SK-N-SH (cell line): ENCODE results near the gene PDIA6. TPM values are rescaled to one million over a fixed set of nuclear protein-coding genes. Genes with fewer than 3 reads are reported as not detected.
A peak's percentile ranks its signal among the peaks of the same experiment; 100 is the strongest.

Experiments
- CTCF ChIA-PET: fragments of 300-600, 350-600 bp; formaldehyde crosslinking; extraction: SDS; loops from one replicate; lab custom pipeline; 2021; lab: Yijun Ruan, JAX
- POLR2A ChIA-PET: fragments of 350-600 bp; sonication (Branson Sonifier 250); formaldehyde crosslinking; extraction: SDS; loops from one replicate; lab custom pipeline; 2020; ENCODE audit warnings: antibody characterized with exemption, inconsistent platforms; lab: Yijun Ruan, JAX
- DNase-seq: peaks from one replicate; pipeline ENCODE4 v3.0.0; 2012
- H2AFZ ChIP-seq: fragments of 200-600 bp; sonication (generic); 2 replicates; pipeline ENCODE4 v1.8.1; 2016; ENCODE audit warnings: antibody characterized with exemption, mild to moderate bottlenecking, low read depth
- H3F3A ChIP-seq: fragments of 200-600 bp; sonication (generic); replicated peaks from 2 replicates; pipeline ENCODE3; 2016; ENCODE audit warnings: antibody characterized with exemption, mild to moderate bottlenecking; ENCODE audit not compliant: insufficient read depth
- H3K27ac ChIP-seq, 2 experiments: fragments of 200-500 bp in 1 of 2; fragments of 200-600 bp in 1 of 2; sonication (Bioruptor generic) in 1 of 2; sonication (generic), shearing (Covaris generic) in 1 of 2; 2 replicates each; pipeline versions ENCODE4 v1.5.1 to v1.6.1; 2014 to 2016; ENCODE audit warnings: low read depth in 2 of 2, inconsistent platforms in 1 of 2, low read length in 1 of 2, mild to moderate bottlenecking in 1 of 2, mixed read lengths in 1 of 2
- H3K27me3 ChIP-seq: fragments of 200-600 bp; sonication (generic), shearing (Covaris generic); 2 replicates; pipeline ENCODE4 v1.6.1; 2016; ENCODE audit warnings: mixed run types; ENCODE audit not compliant: insufficient read depth
- H3K36me3 ChIP-seq, 2 experiments: fragments of 200-500 bp in 1 of 2; fragments of 200-600 bp in 1 of 2; sonication (Bioruptor generic) in 1 of 2; sonication (generic) in 1 of 2; replicated peaks in 1 of 2; 2 replicates each; pipeline versions ENCODE3 to v1.5.1; 2014 to 2016; ENCODE audit warnings: low read length in 1 of 2, mild to moderate bottlenecking in 1 of 2; ENCODE audit not compliant: insufficient read depth in 2 of 2, control insufficient read depth in 1 of 2
- H3K4me1 ChIP-seq, 2 experiments: fragments of 200-500 bp in 1 of 2; fragments of 200-600 bp in 1 of 2; sonication (Bioruptor generic) in 1 of 2; sonication (generic), shearing (Covaris generic) in 1 of 2; 2 replicates each; pipeline versions ENCODE4 v1.5.1 to v1.6.1; 2014 to 2016; ENCODE audit warnings: low read depth in 1 of 2, low read length in 1 of 2, mixed run types in 1 of 2; ENCODE audit not compliant: insufficient read depth in 2 of 2, control insufficient read depth in 1 of 2
- H3K4me2 ChIP-seq: fragments of 200-600 bp; sonication (generic), shearing (Covaris generic); 2 replicates; pipeline ENCODE4 v1.6.1; 2017; ENCODE audit warnings: mixed run types
- H3K4me3 ChIP-seq, 2 experiments: fragments of 200-500 bp in 1 of 2; fragments of 200-600 bp in 1 of 2; sonication (Bioruptor generic) in 1 of 2; sonication (generic), shearing (Covaris generic) in 1 of 2; 2 replicates each; pipeline versions ENCODE4 v1.5.1 to v1.8.1; 2014 to 2016; ENCODE audit warnings: low read depth in 2 of 2, inconsistent platforms in 1 of 2, low read length in 1 of 2, mild to moderate bottlenecking in 1 of 2, mixed read lengths in 1 of 2, moderate library complexity in 1 of 2
- H3K79me2 ChIP-seq: fragments of 200-600 bp; sonication (generic); 2 replicates; pipeline ENCODE4 v1.8.1; 2017; ENCODE audit warnings: mild to moderate bottlenecking; ENCODE audit not compliant: insufficient read depth
- H3K9ac ChIP-seq: fragments of 200-600 bp; sonication (generic); 2 replicates; pipeline ENCODE4 v1.6.1; 2017; ENCODE audit warnings: mixed run types
- H3K9me2 ChIP-seq: fragments of 200-600 bp; sonication (generic); 2 replicates; pipeline ENCODE4 v1.6.1; 2017; ENCODE audit warnings: mixed run types
- H3K9me3 ChIP-seq: fragments of 200-600 bp; sonication (generic); 2 replicates; pipeline ENCODE4 v1.6.1; 2017; ENCODE audit warnings: mixed run types, mild to moderate bottlenecking, moderate library complexity
- H4K20me1 ChIP-seq: fragments of 200-600 bp; sonication (generic); 2 replicates; pipeline ENCODE4 v1.6.1; 2017; ENCODE audit warnings: mild to moderate bottlenecking, mixed run types; ENCODE audit not compliant: insufficient read depth
- GABPA ChIP-seq: IDR thresholded peaks from 2 replicates; pipeline ENCODE4 v1.4.0; 2012; ENCODE audit warnings: low read depth, mild to moderate bottlenecking
- IRF3 ChIP-seq: fragments of 150-350 bp; IDR thresholded peaks from 2 replicates; pipeline ENCODE4 v1.6.1; 2016; ENCODE audit warnings: mild to moderate bottlenecking, low read depth, low read length
- MXI1 ChIP-seq: IDR thresholded peaks from 2 replicates; pipeline ENCODE4 v1.6.1; 2012; ENCODE audit warnings: mild to moderate bottlenecking, low read depth, low read length, improper control_type of control experiment
- NRF1 ChIP-seq: IDR thresholded peaks from 2 replicates; pipeline ENCODE4 v1.6.1; 2012; ENCODE audit warnings: low read depth, mild to moderate bottlenecking, low read length
- RAD21 ChIP-seq: IDR thresholded peaks from 2 replicates; pipeline ENCODE4 v1.6.1; 2012; ENCODE audit warnings: mild to moderate bottlenecking, low read length
- RFX5 ChIP-seq: IDR thresholded peaks from 2 replicates; pipeline ENCODE4 v1.6.1; 2012; ENCODE audit warnings: mild to moderate bottlenecking, improper control_type of control experiment, low read length
- RXRA ChIP-seq: IDR thresholded peaks from 2 replicates; pipeline ENCODE4 v1.4.0; 2012; ENCODE audit warnings: low read depth, mild to moderate bottlenecking, borderline replicate concordance
- SMC3 ChIP-seq: IDR thresholded peaks from 2 replicates; pipeline ENCODE4 v1.6.1; 2012; ENCODE audit warnings: low read depth, low read length, improper control_type of control experiment
- TEAD4 ChIP-seq: IDR thresholded peaks from 2 replicates; pipeline ENCODE4 v1.4.0; 2012; ENCODE audit warnings: mild to moderate bottlenecking, borderline replicate concordance; ENCODE audit not compliant: insufficient read depth
- YY1 ChIP-seq: IDR thresholded peaks from 2 replicates; pipeline ENCODE4 v1.4.0; 2012; ENCODE audit warnings: low read depth, mild to moderate bottlenecking
- WGBS: methylation state at CpG from one replicate; pipeline ENCODE4 v1.1.6; 2017; ENCODE audit warnings: low lambda C conversion rate; 5-methylcytosine and 5-hydroxymethylcytosine counted together
- polyA plus RNA-seq, 3 experiments: library from polyadenylated mRNA; depleted of rRNA; stranded (reverse); fragments of >200 nt; gene quantifications; 2 replicates each; pipeline ENCODE4 v1.2.3, GENCODE V29; 2012
- TF ChIP-seq, protein P1 (sequence below): IDR thresholded peaks from 2 replicates; pipeline ENCODE4 v1.4.0; 2012; ENCODE audit warnings: low read depth, borderline replicate concordance
- TF ChIP-seq, protein P2 (sequence below): fragments of 200-600 bp; sonication (generic); IDR thresholded peaks from 2 replicates; pipeline ENCODE4 v1.6.1; 2017; ENCODE audit warnings: antibody characterized with exemption, mild to moderate bottlenecking, moderate library complexity

PDIA6 gene
- polyA plus RNA-seq, 1 of the 3 experiments (the other 2 are of a cell fraction): 325 TPM

DNA sequence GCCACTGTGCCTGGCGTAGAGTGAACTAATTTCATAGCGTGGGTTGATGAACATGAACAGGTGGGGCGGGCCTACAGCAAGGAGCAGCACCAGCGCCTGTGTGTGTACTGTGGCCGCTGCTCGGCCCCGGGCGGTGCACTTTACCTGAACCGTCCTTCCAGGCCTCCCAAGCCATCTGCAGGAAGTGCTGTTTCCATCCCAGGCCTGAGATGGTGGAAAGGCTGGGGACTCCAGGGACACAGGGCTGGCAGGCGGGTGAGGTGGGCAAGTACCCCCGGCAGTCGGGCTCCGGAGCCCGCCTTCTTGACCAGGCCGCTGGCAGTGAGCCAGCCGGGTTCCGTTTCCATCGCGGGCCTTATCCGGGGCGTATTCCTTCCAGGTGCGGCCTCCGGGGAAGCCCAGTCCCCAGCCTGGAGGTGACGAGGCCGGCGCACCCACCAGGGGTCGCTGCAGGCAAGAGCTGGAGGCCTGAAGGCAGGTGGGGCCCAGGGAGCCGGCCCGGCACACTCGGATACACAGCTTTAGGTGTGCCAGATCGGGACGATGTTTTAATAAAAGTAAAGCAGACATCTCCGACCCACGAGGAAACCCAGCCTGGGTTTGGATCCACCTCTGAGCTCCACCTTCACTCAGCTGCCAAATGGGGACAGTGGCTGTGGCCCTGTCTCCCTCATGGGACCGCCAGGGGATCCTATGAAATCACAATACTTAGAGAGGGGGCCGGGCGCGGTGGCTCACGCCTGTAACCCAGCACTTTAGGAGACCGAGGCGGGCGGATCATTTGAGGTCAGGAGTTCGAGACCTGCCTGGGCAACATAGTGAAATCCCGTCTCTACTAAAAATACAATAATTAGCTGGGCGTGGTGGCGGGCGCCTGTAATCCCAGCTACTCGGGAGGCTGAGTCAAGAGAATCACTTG, 22.7 kb upstream of the PDIA6 start:
- no peaks in the 10 kb centered on the region for H3K79me2 ChIP-seq
- no peaks in the 10 kb centered on the region for H3K36me3 ChIP-seq
- CTCF ChIA-PET: interaction anchor here (0.6 to 11.5 kb wide), 22 partner anchors 9 to 340 kb away, joined by 3 to 666 read pairs (median 4); partner anchors contain the start of gene KCNF1
- H3K9ac ChIP-seq: no peak overlapping the region
- no peaks in the 10 kb centered on the region for H3K9me3 ChIP-seq
- H3K4me1 ChIP-seq: peaks cover 0 to 24% of the 10 kb centered on the region in 2 experiments; a peak in 1 of 4 replicates
- peaks cover 15% of the 10 kb centered on the region; the same call in 1 of the 2 replicates for H3K27me3 ChIP-seq
- H2AFZ ChIP-seq: no peak overlapping the region
- peak; percentile 82 for DNase-seq
- no peak overlapping the region for H3K27ac ChIP-seq
- POLR2A ChIA-PET: no interaction called here
- 73% methylated on average over 42 of the region's 48 CpGs for whole genome bisulfite sequencing
- H3F3A ChIP-seq: no peaks in the 10 kb centered on the region
- TF ChIP-seq, protein P1, sequence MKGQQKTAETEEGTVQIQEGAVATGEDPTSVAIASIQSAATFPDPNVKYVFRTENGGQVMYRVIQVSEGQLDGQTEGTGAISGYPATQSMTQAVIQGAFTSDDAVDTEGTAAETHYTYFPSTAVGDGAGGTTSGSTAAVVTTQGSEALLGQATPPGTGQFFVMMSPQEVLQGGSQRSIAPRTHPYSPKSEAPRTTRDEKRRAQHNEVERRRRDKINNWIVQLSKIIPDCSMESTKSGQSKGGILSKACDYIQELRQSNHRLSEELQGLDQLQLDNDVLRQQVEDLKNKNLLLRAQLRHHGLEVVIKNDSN: no peak
- no peak for TF ChIP-seq YY1
- peak; percentile 72 for TF ChIP-seq RAD21
- TF ChIP-seq IRF3: no peak
- TF ChIP-seq TEAD4: no peak
- no peak for TF ChIP-seq RFX5
- TF ChIP-seq MXI1: no peak
- peak; percentile 74 for TF ChIP-seq SMC3
- TF ChIP-seq, protein P2, sequence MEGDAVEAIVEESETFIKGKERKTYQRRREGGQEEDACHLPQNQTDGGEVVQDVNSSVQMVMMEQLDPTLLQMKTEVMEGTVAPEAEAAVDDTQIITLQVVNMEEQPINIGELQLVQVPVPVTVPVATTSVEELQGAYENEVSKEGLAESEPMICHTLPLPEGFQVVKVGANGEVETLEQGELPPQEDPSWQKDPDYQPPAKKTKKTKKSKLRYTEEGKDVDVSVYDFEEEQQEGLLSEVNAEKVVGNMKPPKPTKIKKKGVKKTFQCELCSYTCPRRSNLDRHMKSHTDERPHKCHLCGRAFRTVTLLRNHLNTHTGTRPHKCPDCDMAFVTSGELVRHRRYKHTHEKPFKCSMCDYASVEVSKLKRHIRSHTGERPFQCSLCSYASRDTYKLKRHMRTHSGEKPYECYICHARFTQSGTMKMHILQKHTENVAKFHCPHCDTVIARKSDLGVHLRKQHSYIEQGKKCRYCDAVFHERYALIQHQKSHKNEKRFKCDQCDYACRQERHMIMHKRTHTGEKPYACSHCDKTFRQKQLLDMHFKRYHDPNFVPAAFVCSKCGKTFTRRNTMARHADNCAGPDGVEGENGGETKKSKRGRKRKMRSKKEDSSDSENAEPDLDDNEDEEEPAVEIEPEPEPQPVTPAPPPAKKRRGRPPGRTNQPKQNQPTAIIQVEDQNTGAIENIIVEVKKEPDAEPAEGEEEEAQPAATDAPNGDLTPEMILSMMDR: peak; percentile 70
- TF ChIP-seq GABPA: no peak
- TF ChIP-seq NRF1: no peak
- TF ChIP-seq RXRA: no peak
- no peaks in the 10 kb centered on the region for H4K20me1 ChIP-seq
- H3K4me2 ChIP-seq: no peak overlapping the region
- H3K4me3 ChIP-seq: peak overlapping the region in 1 of 2 experiments; percentile 47; a peak in 1 of 4 replicates
- H3K9me2 ChIP-seq: no peaks in the 10 kb centered on the region
